Stimulated activated memory B cell treated with anti-CD40 and anti-IgM and Interleukin-4, amounts not matched to agents 10 μg/mL and 1 μg/mL and 100 μg/mL, for 72 hours (primary cell): Measurements from ENCODE around the gene WASF3.

Experiments used
- ATAC-seq: fragments of 150-1000 bp; cut with Tn5 transposase; 2 replicates; pipeline ENCODE4 v1.10.0; 2021
- H3K27ac Mint-ChIP-seq: one replicate; pipeline ENCODE4 v1.8.0; 2022; ENCODE audit warnings: mild to moderate bottlenecking, mixed read lengths
- H3K27me3 Mint-ChIP-seq: one replicate; pipeline ENCODE4 v1.8.0; 2022; ENCODE audit warnings: mixed read lengths
- H3K36me3 Mint-ChIP-seq: one replicate; pipeline ENCODE4 v1.8.0; 2022; ENCODE audit warnings: mixed read lengths
- H3K4me1 Mint-ChIP-seq: one replicate; pipeline ENCODE4 v1.8.0; 2022; ENCODE audit warnings: mixed read lengths
- H3K4me3 Mint-ChIP-seq: one replicate; pipeline ENCODE4 v1.8.0; 2022; ENCODE audit warnings: mild to moderate bottlenecking, moderate library complexity, mixed read lengths
- H3K9me3 Mint-ChIP-seq: one replicate; pipeline ENCODE4 v1.8.0; 2022; ENCODE audit warnings: mixed read lengths

Gene WASF3

GRCh38 chr13:26688980-26689379, 131.5 kb downstream of the WASF3 start:
- Mint-ChIP-seq H3K27ac (no peak overlapping the region), H3K4me1 (no peaks in the 10 kb centered on the region), H3K4me3 (no peak overlapping the region), H3K36me3 (no peaks in the 10 kb centered on the region), H3K27me3 (peaks cover 11% of the 10 kb centered on the region), H3K9me3 (peaks cover 13% of the 10 kb centered on the region)
- no peak for ATAC-seq

- no peak overlapping the region for H3K4me3 Mint-ChIP-seq
- peaks cover 8% of the 10 kb centered on the region for H3K4me1 Mint-ChIP-seq
- no peak for ATAC-seq
- H3K27me3 Mint-ChIP-seq, result peaks cover 41% of the 10 kb centered on the region
- H3K27ac Mint-ChIP-seq, result no peak overlapping the region
- peaks cover 13% of the 10 kb centered on the region for H3K9me3 Mint-ChIP-seq
- no peaks in the 10 kb centered on the region for H3K36me3 Mint-ChIP-seq
Observed at GRCh38 chr13:26693749-26694463, 136.4 kb downstream of the WASF3 start.

- H3K27me3 Mint-ChIP-seq, result peaks cover 44% of the 10 kb centered on the region
- H3K4me3 Mint-ChIP-seq, result no peak overlapping the region
- H3K4me1 Mint-ChIP-seq, result peaks cover 8% of the 10 kb centered on the region
- H3K27ac Mint-ChIP-seq, result no peak overlapping the region
- ATAC-seq, result no peak
- peaks cover 9% of the 10 kb centered on the region for H3K9me3 Mint-ChIP-seq
- no peaks in the 10 kb centered on the region for H3K36me3 Mint-ChIP-seq
Observed at GRCh38 chr13:26694609-26695359, 137.3 kb downstream of the WASF3 start.

- Mint-ChIP-seq H3K27ac (no peak overlapping the region), H3K36me3 (no peaks in the 10 kb centered on the region), H3K9me3 (peaks cover 4% of the 10 kb centered on the region), H3K4me3 (no peak overlapping the region), H3K4me1 (peaks cover 8% of the 10 kb centered on the region), H3K27me3 (peaks cover 44% of the 10 kb centered on the region)
- no peak for ATAC-seq
Observed at GRCh38 chr13:26695360-26695705, 137.8 kb downstream of the WASF3 start.

- peaks cover 4% of the 10 kb centered on the region for H3K9me3 Mint-ChIP-seq
Observed at GRCh38 chr13:26695891-26696311, 138.4 kb downstream of the WASF3 start.

GRCh38 chr13:26697069-26697955, 139.8 kb downstream of the WASF3 start:
- H3K4me3 Mint-ChIP-seq, result no peak overlapping the region
- H3K36me3 Mint-ChIP-seq, result no peaks in the 10 kb centered on the region
- peaks cover 44% of the 10 kb centered on the region for H3K27me3 Mint-ChIP-seq
- no peak for ATAC-seq
- no peak overlapping the region for H3K27ac Mint-ChIP-seq
- no peaks in the 10 kb centered on the region for H3K9me3 Mint-ChIP-seq
- peaks cover 8% of the 10 kb centered on the region for H3K4me1 Mint-ChIP-seq

More at GRCh38 chr13:26695891-26696311, 138.4 kb downstream of the WASF3 start:
- H3K4me1 Mint-ChIP-seq, result peaks cover 8% of the 10 kb centered on the region
- no peak overlapping the region for H3K27ac Mint-ChIP-seq
- no peak overlapping the region for H3K4me3 Mint-ChIP-seq
- no peak for ATAC-seq
- H3K27me3 Mint-ChIP-seq, result peaks cover 44% of the 10 kb centered on the region
- H3K36me3 Mint-ChIP-seq, result no peaks in the 10 kb centered on the region

- H3K4me3 Mint-ChIP-seq, result no peak overlapping the region
- ATAC-seq, result peak; percentile 73
- H3K27ac Mint-ChIP-seq, result no peak overlapping the region
- H3K27me3 Mint-ChIP-seq, result peaks cover 44% of the 10 kb centered on the region
- H3K9me3 Mint-ChIP-seq, result no peaks in the 10 kb centered on the region
- H3K4me1 Mint-ChIP-seq, result peaks cover 8% of the 10 kb centered on the region
- H3K36me3 Mint-ChIP-seq, result no peaks in the 10 kb centered on the region
Observed at GRCh38 chr13:26698392-26699196, 141.1 kb downstream of the WASF3 start.

GRCh38 chr13:26699197-26699490, 141.7 kb downstream of the WASF3 start:
- Mint-ChIP-seq H3K27ac (no peak overlapping the region), H3K4me1 (peaks cover 8% of the 10 kb centered on the region), H3K36me3 (no peaks in the 10 kb centered on the region), H3K27me3 (peaks cover 39% of the 10 kb centered on the region), H3K4me3 (no peak overlapping the region), H3K9me3 (no peaks in the 10 kb centered on the region)
- no peak for ATAC-seq

- no peak overlapping the region for H3K27ac Mint-ChIP-seq
- peaks cover 16% of the 10 kb centered on the region for H3K27me3 Mint-ChIP-seq
- no peaks in the 10 kb centered on the region for H3K36me3 Mint-ChIP-seq
- H3K4me1 Mint-ChIP-seq, result no peaks in the 10 kb centered on the region
- no peaks in the 10 kb centered on the region for H3K9me3 Mint-ChIP-seq
- no peak for ATAC-seq
- no peak overlapping the region for H3K4me3 Mint-ChIP-seq
Observed at GRCh38 chr13:26705536-26705935, 148.1 kb downstream of the WASF3 start.

- H3K27ac Mint-ChIP-seq, result no peak overlapping the region
- H3K27me3 Mint-ChIP-seq, result peaks cover 21% of the 10 kb centered on the region
- H3K4me1 Mint-ChIP-seq, result no peaks in the 10 kb centered on the region
- no peak overlapping the region for H3K4me3 Mint-ChIP-seq
- H3K36me3 Mint-ChIP-seq, result no peaks in the 10 kb centered on the region
- H3K9me3 Mint-ChIP-seq, result no peaks in the 10 kb centered on the region
- ATAC-seq, result no peak
Observed at GRCh38 chr13:26706381-26706780, 148.9 kb downstream of the WASF3 start.

GRCh38 chr13:26707122-26708006, 149.9 kb downstream of the WASF3 start:
- no peaks in the 10 kb centered on the region for H3K9me3 Mint-ChIP-seq
- H3K27me3 Mint-ChIP-seq, result peaks cover 21% of the 10 kb centered on the region
- no peak overlapping the region for H3K4me3 Mint-ChIP-seq
- H3K36me3 Mint-ChIP-seq, result no peaks in the 10 kb centered on the region
- H3K27ac Mint-ChIP-seq, result no peak overlapping the region
- H3K4me1 Mint-ChIP-seq, result no peaks in the 10 kb centered on the region
- ATAC-seq, result peak; percentile 65

GRCh38 chr13:26708007-26708297, 150.5 kb downstream of the WASF3 start:
- Mint-ChIP-seq H3K4me3 (no peak overlapping the region), H3K9me3 (peaks cover 5% of the 10 kb centered on the region), H3K36me3 (no peaks in the 10 kb centered on the region), H3K27me3 (peaks cover 21% of the 10 kb centered on the region), H3K4me1 (no peaks in the 10 kb centered on the region), H3K27ac (no peak overlapping the region)
- peak; percentile 7 for ATAC-seq

GRCh38 chr13:26709461-26709860, 152.0 kb downstream of the WASF3 start:
- peaks cover 21% of the 10 kb centered on the region for H3K27me3 Mint-ChIP-seq
- H3K36me3 Mint-ChIP-seq, result no peaks in the 10 kb centered on the region
- no peak overlapping the region for H3K27ac Mint-ChIP-seq
- H3K4me1 Mint-ChIP-seq, result no peaks in the 10 kb centered on the region
- peaks cover 6% of the 10 kb centered on the region for H3K9me3 Mint-ChIP-seq
- no peak for ATAC-seq
- H3K4me3 Mint-ChIP-seq, result no peak overlapping the region

- no peak for ATAC-seq
- H3K36me3 Mint-ChIP-seq, result no peaks in the 10 kb centered on the region
Observed at GRCh38 chr13:26710166-26710565, 152.7 kb downstream of the WASF3 start.

More at GRCh38 chr13:26710166-26710565, 152.7 kb downstream of the WASF3 start:
- Mint-ChIP-seq H3K9me3 (peaks cover 6% of the 10 kb centered on the region), H3K27me3 (peaks cover 21% of the 10 kb centered on the region), H3K27ac (no peak overlapping the region), H3K4me3 (no peak overlapping the region), H3K4me1 (no peaks in the 10 kb centered on the region)
